HL-60 (cell line): Measurements from ENCODE around the gene TIRAP.

ENCODE experiments used
- DNase-seq, 2 experiments: peaks; one replicate each; pipeline ENCODE4 v3.0.0-alpha.2; 2010 to 2020; ENCODE audit warnings: low read depth in 1 of 2, low spot score in 1 of 2
- H3K27ac ChIP-seq: fragments of 250-450 bp; sonication (Bioruptor Pico); replicated peaks from 2 replicates; pipeline ENCODE4 v1.5.1; 2020; ENCODE audit warnings: mild to moderate bottlenecking, moderate library complexity
- H3K27me3 ChIP-seq: fragments of 250-450 bp; sonication (Bioruptor Pico); 2 replicates; pipeline ENCODE4 v1.5.1; 2021; ENCODE audit warnings: mild to moderate bottlenecking, moderate library complexity; ENCODE audit not compliant: insufficient read depth, poor library complexity, severe bottlenecking
- H3K4me3 ChIP-seq: replicated peaks from 2 replicates; pipeline ENCODE4 v1.5.1; 2011; ENCODE audit warnings: mild to moderate bottlenecking, control low read depth, low read length; ENCODE audit not compliant: insufficient read depth
- CTCF ChIP-seq: IDR thresholded peaks from one replicate; pipeline ENCODE4 v1.5.1; 2011; ENCODE audit warnings: low read length, control low read depth, inconsistent platforms; ENCODE audit not compliant: insufficient read depth
- GABPA ChIP-seq: IDR thresholded peaks from 2 replicates; pipeline ENCODE4 v1.6.1; 2012; ENCODE audit warnings: low read depth
- POLR2AphosphoS5 ChIP-seq: IDR thresholded peaks from 2 replicates; pipeline ENCODE4 v1.6.1; 2012; ENCODE audit warnings: low read depth
- REST ChIP-seq: IDR thresholded peaks from 2 replicates; pipeline ENCODE4 v1.6.1; 2012; ENCODE audit warnings: low read depth; ENCODE audit not compliant: insufficient replicate concordance
- SPI1 ChIP-seq: IDR thresholded peaks from 2 replicates; pipeline ENCODE4 v1.6.1; 2012; ENCODE audit warnings: low read depth, mild to moderate bottlenecking, borderline replicate concordance

The TIRAP gene

GRCh38 chr11:126337474-126338241 lies 54.8 kb downstream of the TIRAP start:
- no peak for DNase-seq
- Histone ChIP-seq H3K4me3 (no peak overlapping the region), H3K27me3 (no peaks in the 10 kb centered on the region), H3K27ac (peak overlapping the region; percentile 65)
- no peak for TF ChIP-seq REST
- TF ChIP-seq POLR2AphosphoS5 = no peak
- no peak for TF ChIP-seq SPI1
- no peak for TF ChIP-seq GABPA
- TF ChIP-seq CTCF = no peak

DNA sequence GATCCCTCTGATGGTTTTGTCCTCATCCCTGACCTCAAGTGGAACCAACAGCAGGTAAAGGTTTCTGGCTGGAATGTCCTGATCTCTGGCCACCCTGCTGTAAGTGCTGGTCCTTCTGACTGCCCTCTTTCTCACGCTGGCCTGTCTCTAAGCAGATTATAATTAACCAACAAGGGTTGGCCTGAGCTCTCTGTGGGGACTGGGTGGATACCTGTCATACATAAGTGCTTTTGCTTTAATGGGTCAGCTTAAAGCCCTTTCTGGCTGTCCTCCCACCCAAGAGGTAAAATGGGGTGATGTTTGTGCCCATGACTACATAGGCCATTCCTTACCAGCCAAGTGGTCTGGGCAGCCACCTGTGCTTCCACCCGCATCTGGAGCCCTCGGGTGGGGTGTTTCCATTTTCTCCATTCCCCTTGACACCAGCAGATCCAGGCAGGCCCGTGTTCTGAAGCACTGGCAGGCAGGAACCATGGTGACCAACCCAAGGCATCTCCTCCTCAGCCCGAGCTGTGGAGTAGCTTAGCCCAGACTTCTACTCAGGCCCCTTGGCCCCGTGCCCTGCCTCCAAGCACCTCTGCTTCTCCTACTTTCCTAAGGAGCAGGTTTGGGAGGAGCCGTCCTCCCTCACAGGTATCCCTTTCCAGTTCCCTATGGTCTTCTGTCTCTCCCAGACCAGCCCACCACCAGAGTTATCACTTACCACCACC lies 55.6 kb downstream of the TIRAP start:
- H3K27me3 ChIP-seq = no peaks in the 10 kb centered on the region
- H3K27ac ChIP-seq = no peak overlapping the region
- TF ChIP-seq POLR2AphosphoS5 (no peak), SPI1 (no peak), REST (no peak), CTCF (no peak), GABPA (no peak)
- no peak for DNase-seq
- H3K4me3 ChIP-seq = no peak overlapping the region

GRCh38 chr11:126339073-126339862 lies 56.4 kb downstream of the TIRAP start:
- TF ChIP-seq CTCF (no peak), SPI1 (no peak), POLR2AphosphoS5 (no peak), REST (no peak), GABPA (no peak)
- DNase-seq = no peak
- Histone ChIP-seq H3K27me3 (no peaks in the 10 kb centered on the region), H3K27ac (no peak overlapping the region), H3K4me3 (no peak overlapping the region)
